HG03442 (cell line): Measurements from ENCODE around the gene CRYGC.
A peak's percentile ranks its signal among the peaks of the same experiment; 100 is the strongest.
"Not testable (repeated sequence)": the region's sequence is repeated elsewhere in the genome, so short reads cannot be mapped to it uniquely, and the experiment has no call there.

Experiments
- ATAC-seq: cut with Tn5 transposase; IDR thresholded peaks from one replicate; pipeline ENCODE4 v1.9.1; 2021; ENCODE audit warnings: mild to moderate bottlenecking, moderate library complexity; ENCODE audit not compliant: unreplicated experiment

CRYGC gene

GRCh38 chr2:208138334-208138733, 8.7 kb upstream of the CRYGC start:
- ATAC-seq, result not testable (repeated sequence)

- ATAC-seq, result no peak
Measured at GRCh38 chr2:208136716-208137094, 7.1 kb upstream of the CRYGC start.

- no peak for ATAC-seq
Measured at GRCh38 chr2:208135794-208136715, 6.4 kb upstream of the CRYGC start.

GRCh38 chr2:208134928-208135586, 5.4 kb upstream of the CRYGC start:
- ATAC-seq, result peak; percentile 82

GRCh38 chr2:208130712-208131110, 1.1 kb upstream of the CRYGC start:
- ATAC-seq, result no peak

- no peak for ATAC-seq
Measured at GRCh38 chr2:208128136-208128535, 1.5 kb downstream of the CRYGC start.

- no peak for ATAC-seq
Measured at GRCh38 chr2:208127090-208127489, 2.5 kb downstream of the CRYGC start.

- no peak for ATAC-seq
Measured at GRCh38 chr2:208125251-208125650, 4.4 kb downstream of the CRYGC start.

GRCh38 chr2:208124013-208124715, 5.5 kb downstream of the CRYGC start, which contains the start of gene CRYGD:
Gene CRYGD (minus strand): TSS chr2:208124524. CDS start chr2:208124473, 51 bp downstream.
- ATAC-seq, result not testable (repeated sequence)

GRCh38 chr2:208122248-208122647, 7.4 kb downstream of the CRYGC start:
- ATAC-seq, result no peak

- no peak for ATAC-seq
Measured at GRCh38 chr2:208118918-208119317, 10.7 kb downstream of the CRYGC start.

- not testable (repeated sequence) for ATAC-seq
Measured at GRCh38 chr2:208117390-208117789, 12.2 kb downstream of the CRYGC start.

GRCh38 chr2:208112969-208113368, 16.7 kb downstream of the CRYGC start:
- ATAC-seq, result no peak

- not testable (repeated sequence) for ATAC-seq
Measured at GRCh38 chr2:208112273-208112745, 17.3 kb downstream of the CRYGC start.

- ATAC-seq, result no peak
Measured at GRCh38 chr2:208103616-208104015, 26.0 kb downstream of the CRYGC start.

- ATAC-seq, result no peak
Measured at GRCh38 chr2:208101716-208102631, 27.7 kb downstream of the CRYGC start.

- ATAC-seq, result no peak
Measured at GRCh38 chr2:208099682-208100470, 29.8 kb downstream of the CRYGC start.

GRCh38 chr2:208098701-208099100, 30.9 kb downstream of the CRYGC start:
- ATAC-seq, result not testable (repeated sequence)

- no peak for ATAC-seq
Measured at GRCh38 chr2:208098267-208098666, 31.4 kb downstream of the CRYGC start.
